Activated B cell treated with CpG ODN at 0.5 μM for 24 hours (primary cell): ENCODE measurements around the gene HOXD12. TPM values are rescaled to one million over a fixed set of nuclear protein-coding genes. Genes with fewer than 3 reads are reported as not detected.

Source experiments
- ATAC-seq: fragments of 200-7000 bp; cut with Tn5 transposase; one replicate; pipeline ENCODE4 v1.10.0; 2021; ENCODE audit warnings: low read depth, mild to moderate bottlenecking, moderate library complexity
- CTCF ChIA-PET: fragments of 350-600 bp; sonication (Branson Sonifier 250); formaldehyde crosslinking; loops from one replicate; lab custom pipeline; 2021; ENCODE audit warnings: antibody characterized with exemption; lab: Charles Lee
- POLR2A ChIA-PET: fragments of 350-600 bp; sonication (Branson Sonifier 250); formaldehyde crosslinking; loops from one replicate; lab custom pipeline; 2021; ENCODE audit warnings: antibody characterized with exemption; lab: Charles Lee
- DNase-seq: peaks from one replicate; pipeline ENCODE4 v3.0.0; 2022
- H3K27ac Mint-ChIP-seq: one replicate; pipeline ENCODE4 v1.8.0; 2020; ENCODE audit warnings: mixed read lengths
- H3K27me3 Mint-ChIP-seq: one replicate; pipeline ENCODE4 v1.8.0; 2021; ENCODE audit warnings: mixed read lengths
- H3K36me3 Mint-ChIP-seq: one replicate; pipeline ENCODE4 v1.8.0; 2021; ENCODE audit warnings: low read depth, mixed read lengths
- H3K4me1 Mint-ChIP-seq: one replicate; pipeline ENCODE4 v1.8.0; 2021; ENCODE audit warnings: mixed read lengths
- H3K4me3 Mint-ChIP-seq: one replicate; pipeline ENCODE4 v1.8.0; 2020; ENCODE audit warnings: mild to moderate bottlenecking, mixed read lengths
- H3K9me3 Mint-ChIP-seq: one replicate; pipeline ENCODE4 v1.8.0; 2020; ENCODE audit warnings: mixed read lengths
- intact Hi-C: fragments of 100-400 bp; cut with micrococcal nuclease; formaldehyde crosslinking; loops from one replicate; pipeline ENCODE4 v1.15.1; 2024
- total RNA-seq: library from RNA; stranded (reverse); gene quantifications from 2 replicates; pipeline ENCODE4 v1.2.3, GENCODE V29; 2022
- TF ChIP-seq, protein P1 (sequence below): fragments of 200-600 bp; IDR thresholded peaks from one replicate; pipeline ENCODE4 v1.8.0; 2022; ENCODE audit warnings: antibody characterized with exemption, mild to moderate bottlenecking

Gene HOXD12
- total RNA-seq, 1 donor from 2014 or later, result not detected

DNA sequence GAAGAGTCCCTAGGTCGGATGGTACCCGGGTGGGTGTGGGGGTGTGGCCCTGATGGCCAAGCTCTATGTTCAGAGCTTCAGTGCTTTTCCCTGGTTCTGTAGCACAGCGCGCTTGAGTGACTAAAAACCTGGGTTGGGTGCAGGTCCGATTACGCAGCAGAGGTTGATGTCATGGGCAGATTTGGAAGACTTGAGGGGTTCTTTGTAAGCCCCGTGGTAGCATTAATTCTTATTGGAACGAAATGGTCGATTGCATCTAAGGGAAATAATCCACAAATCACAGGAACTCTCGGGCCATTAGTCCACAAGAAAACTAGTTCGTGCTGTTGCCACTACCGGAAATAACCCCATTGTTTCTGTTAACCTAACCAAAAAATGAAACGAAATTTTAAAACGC lies 38.9 kb downstream of the HOXD12 start:
- Mint-ChIP-seq H3K9me3 (peaks cover 7% of the 10 kb centered on the region), H3K27me3 (peaks cover 79% of the 10 kb centered on the region), H3K36me3 (no peaks in the 10 kb centered on the region), H3K4me1 (peaks cover 22% of the 10 kb centered on the region), H3K4me3 (no peak overlapping the region), H3K27ac (peak overlapping the region; percentile 32)
- TF ChIP-seq, protein P1, sequence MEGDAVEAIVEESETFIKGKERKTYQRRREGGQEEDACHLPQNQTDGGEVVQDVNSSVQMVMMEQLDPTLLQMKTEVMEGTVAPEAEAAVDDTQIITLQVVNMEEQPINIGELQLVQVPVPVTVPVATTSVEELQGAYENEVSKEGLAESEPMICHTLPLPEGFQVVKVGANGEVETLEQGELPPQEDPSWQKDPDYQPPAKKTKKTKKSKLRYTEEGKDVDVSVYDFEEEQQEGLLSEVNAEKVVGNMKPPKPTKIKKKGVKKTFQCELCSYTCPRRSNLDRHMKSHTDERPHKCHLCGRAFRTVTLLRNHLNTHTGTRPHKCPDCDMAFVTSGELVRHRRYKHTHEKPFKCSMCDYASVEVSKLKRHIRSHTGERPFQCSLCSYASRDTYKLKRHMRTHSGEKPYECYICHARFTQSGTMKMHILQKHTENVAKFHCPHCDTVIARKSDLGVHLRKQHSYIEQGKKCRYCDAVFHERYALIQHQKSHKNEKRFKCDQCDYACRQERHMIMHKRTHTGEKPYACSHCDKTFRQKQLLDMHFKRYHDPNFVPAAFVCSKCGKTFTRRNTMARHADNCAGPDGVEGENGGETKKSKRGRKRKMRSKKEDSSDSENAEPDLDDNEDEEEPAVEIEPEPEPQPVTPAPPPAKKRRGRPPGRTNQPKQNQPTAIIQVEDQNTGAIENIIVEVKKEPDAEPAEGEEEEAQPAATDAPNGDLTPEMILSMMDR, result no peak
- CTCF ChIA-PET, result interaction anchor here (1.6 kb wide), 1 partner anchor 11 kb away, joined by 9 read pairs; no protein-coding TSS in a partner anchor
- intact Hi-C loops, result loop anchor here (10.0 kb wide), 1 partner anchor 1804 kb away; the partner anchor contains the start of gene SP9
- POLR2A ChIA-PET, result no interaction called here
- DNase-seq, result no peak
- ATAC-seq, result no peak

DNA sequence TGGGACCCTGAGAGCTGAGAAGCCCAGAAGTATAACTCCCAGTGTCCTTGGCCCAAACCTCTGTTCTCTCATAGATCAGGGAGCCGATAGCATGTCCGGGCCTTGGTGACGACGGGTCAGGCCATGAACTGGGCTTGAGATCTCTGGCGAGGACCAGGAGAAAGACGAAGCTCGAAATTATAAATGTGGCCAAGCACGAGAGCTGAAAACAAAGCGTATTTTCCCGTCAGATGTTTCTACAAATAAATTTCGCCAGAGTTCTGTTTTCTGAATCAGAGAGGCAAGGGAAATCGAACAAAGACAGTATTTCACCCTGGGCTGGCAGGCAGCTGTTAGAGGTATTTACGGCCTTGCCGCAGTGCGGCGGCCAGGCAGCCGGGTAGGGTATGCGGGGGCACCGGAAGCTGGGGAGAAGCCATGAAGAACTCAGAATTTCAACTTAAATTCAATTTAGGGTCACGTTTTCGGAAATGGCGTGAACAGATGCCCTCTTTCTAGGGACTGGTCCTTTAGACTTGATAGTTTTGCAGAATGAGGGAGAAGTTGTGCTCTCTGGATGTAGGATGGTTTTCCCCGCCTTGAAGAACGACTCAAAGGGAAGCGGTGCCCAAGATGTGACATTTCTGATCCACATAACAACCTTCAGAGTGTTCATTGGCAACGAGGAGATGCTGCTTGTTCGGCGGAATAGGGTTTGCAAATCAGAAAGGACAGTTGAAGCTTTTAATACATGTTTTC lies 39.5 kb downstream of the HOXD12 start:
- intact Hi-C loops, result loop anchor here (10.0 kb wide), 1 partner anchor 1804 kb away; the partner anchor contains the start of gene SP9
- CTCF ChIA-PET, result interaction anchor here (1.6 to 3.0 kb wide), 2 partner anchors 12 to 415 kb away, joined by 9 to 15 read pairs; no protein-coding TSS in a partner anchor
- POLR2A ChIA-PET, result no interaction called here
- ATAC-seq, result no peak
- TF ChIP-seq, protein P1, result no peak
- Mint-ChIP-seq H3K27ac (no peak overlapping the region), H3K36me3 (no peaks in the 10 kb centered on the region), H3K4me3 (no peak overlapping the region), H3K27me3 (peaks cover 80% of the 10 kb centered on the region), H3K4me1 (peaks cover 22% of the 10 kb centered on the region), H3K9me3 (peaks cover 7% of the 10 kb centered on the region)
- no peak for DNase-seq

DNA sequence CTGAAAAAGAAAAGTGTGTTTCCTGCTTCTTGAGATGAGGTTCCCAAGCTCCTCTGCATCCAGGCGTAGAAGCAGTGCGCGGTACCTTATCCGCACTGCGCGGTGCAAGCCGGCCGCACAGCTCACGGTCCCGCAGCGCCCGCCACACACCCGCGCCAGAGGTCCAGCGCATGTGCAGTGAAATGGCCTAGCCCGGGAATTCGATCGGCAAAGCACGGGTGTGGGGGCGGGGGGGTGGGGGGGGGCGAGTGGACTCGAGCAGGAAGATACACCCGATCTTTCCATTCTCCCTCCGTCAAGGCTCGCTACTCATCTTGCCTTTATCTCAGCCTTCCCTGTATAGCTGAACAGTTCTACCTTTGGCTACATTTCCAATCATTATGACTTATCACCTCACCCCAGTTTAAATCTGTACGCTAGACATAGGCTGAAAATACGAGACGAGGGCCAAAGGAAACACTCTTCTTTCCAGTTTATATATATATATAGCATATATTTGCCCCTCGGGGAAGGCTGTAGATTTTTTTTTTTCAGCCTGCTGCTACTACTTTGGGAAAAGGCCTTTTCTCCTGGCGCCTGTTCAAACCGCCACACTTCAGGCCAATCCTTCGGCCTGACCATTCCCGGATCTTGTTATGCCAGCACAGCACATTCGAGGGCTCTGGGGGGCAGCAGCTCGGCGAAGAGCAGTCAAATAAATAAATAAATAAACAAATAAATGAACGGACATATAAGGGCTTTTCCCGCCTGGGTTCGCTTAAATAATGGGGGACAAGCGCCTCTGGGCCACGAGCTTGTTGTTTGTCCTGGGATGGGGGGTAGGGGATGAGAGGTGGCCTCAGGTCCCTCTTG lies 40.3 kb downstream of the HOXD12 start:
- Mint-ChIP-seq H3K27ac (no peak overlapping the region), H3K4me3 (no peak overlapping the region)

DNA sequence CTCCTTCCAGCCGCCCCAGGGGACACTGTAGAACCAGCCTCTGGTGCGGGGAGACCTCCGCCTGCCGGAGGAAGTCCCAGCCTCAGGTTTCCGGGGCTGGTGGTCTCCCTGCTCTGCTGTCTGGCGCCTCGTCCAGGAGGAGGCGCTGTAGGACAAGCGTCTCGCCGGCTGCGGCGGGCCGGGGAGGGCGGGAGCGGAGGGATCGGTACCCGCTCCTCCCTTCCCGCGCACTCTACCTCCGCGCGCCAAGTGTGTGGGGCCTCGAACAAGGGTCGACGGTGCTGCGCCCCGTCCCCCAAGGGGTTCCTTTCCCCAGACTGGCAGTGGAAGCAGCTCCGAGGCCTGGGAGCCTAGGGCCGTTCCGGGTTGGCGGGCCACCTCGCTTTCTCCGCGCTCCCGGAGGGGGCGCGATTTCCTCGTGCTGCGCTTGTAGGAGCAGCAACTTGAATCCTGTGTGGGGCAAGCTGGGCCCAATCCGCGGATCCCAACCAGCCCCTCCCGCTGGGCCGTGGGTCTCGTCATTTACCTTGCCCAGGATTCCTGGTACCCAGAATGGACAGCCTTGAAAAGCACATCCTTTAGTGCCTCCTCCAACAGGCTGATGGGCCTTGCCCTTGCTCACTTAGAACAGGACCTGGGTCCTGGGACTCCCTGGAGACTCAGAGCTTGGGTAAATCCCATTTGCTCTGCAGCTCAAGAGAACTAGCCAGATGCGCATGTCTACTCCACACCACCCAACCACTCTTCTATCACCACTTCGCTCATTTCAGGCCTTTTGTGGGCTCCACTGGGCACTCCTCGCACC lies 41.1 kb downstream of the HOXD12 start:
- H3K9me3 Mint-ChIP-seq, result peaks cover 7% of the 10 kb centered on the region
- DNase-seq (peak; percentile 39), ATAC-seq (peak; percentile 73)
- H3K36me3 Mint-ChIP-seq, result no peaks in the 10 kb centered on the region
- ChIA-PET CTCF (interaction anchor here (0.6 to 3.0 kb wide), 7 partner anchors 10 to 511 kb away, joined by 3 to 15 read pairs (median 4); no protein-coding TSS in a partner anchor), POLR2A (no interaction called here)
- TF ChIP-seq, protein P1, result no peak
- H3K4me1 Mint-ChIP-seq, result peaks cover 17% of the 10 kb centered on the region
- peak overlapping the region; percentile 28 for H3K4me3 Mint-ChIP-seq
- H3K27ac Mint-ChIP-seq, result no peak overlapping the region
- intact Hi-C loops, result loop anchor here (1.0 to 5.0 kb wide), 5 partner anchors 315 to 1007 kb away; no protein-coding TSS in a partner anchor
- peaks cover 74% of the 10 kb centered on the region for H3K27me3 Mint-ChIP-seq

More for the DNA sequence above, 40.3 kb downstream of the HOXD12 start:
- H3K9me3 Mint-ChIP-seq, result peaks cover 7% of the 10 kb centered on the region
- POLR2A ChIA-PET, result no interaction called here
- peaks cover 76% of the 10 kb centered on the region for H3K27me3 Mint-ChIP-seq
- CTCF ChIA-PET, result interaction anchor here (0.6 to 3.0 kb wide), 6 partner anchors 9 to 452 kb away, joined by 4 to 15 read pairs (median 8); no protein-coding TSS in a partner anchor
- intact Hi-C loops, result loop anchor here (1.0 to 10.0 kb wide), 6 partner anchors 315 to 1805 kb away; partner anchors contain the start of gene SP9
- ATAC-seq, result no peak
- TF ChIP-seq, protein P1, result no peak
- H3K4me1 Mint-ChIP-seq, result peaks cover 22% of the 10 kb centered on the region
- H3K36me3 Mint-ChIP-seq, result no peaks in the 10 kb centered on the region
- no peak for DNase-seq
